ENCODE measurements around the gene GNA12.

Gene GNA12

DNA sequence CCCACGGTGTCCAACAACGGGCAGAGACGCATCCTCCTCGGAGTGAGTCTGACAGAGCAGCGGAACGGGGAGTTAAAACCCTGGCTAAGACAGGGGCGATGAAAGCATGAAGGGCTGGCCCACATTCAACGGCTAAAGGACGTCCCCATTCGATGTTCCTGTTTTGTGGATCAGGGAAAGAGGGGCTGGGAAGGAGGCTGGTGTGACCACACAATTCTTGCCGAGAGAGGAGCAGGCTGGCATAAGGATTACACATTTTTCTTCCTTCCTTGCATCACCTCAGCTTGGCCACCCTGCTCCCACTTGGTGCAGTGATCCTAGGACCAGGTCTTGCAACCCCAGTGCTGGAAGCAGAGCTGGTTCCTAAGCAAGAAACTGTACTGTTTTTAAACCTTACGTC lies 67.7 kb downstream of the GNA12 start:
- DNase-seq (ENCODE audit: low spot score), result no peak
- no peak for ATAC-seq (ENCODE audit: low read depth)
- H3K36me3 ChIP-seq (ENCODE audit: low read depth), result peaks cover 18% of the 10 kb centered on the region; the same call in 1 of the 2 replicates
- no peaks in the 10 kb centered on the region for H3K27me3 ChIP-seq (ENCODE audit: insufficient read depth, poor library complexity, severe bottlenecking)
- H3K9me3 ChIP-seq (ENCODE audit: severe bottlenecking), result no peaks in the 10 kb centered on the region
- no peak overlapping the region for H3K27ac ChIP-seq (ENCODE audit: poor library complexity, severe bottlenecking)
- no peak overlapping the region for H3K4me3 ChIP-seq (ENCODE audit: severe bottlenecking)
- no peaks in the 10 kb centered on the region for H3K4me1 ChIP-seq (ENCODE audit: insufficient read depth, poor library complexity, severe bottlenecking)
- TF ChIP-seq, protein P1, sequence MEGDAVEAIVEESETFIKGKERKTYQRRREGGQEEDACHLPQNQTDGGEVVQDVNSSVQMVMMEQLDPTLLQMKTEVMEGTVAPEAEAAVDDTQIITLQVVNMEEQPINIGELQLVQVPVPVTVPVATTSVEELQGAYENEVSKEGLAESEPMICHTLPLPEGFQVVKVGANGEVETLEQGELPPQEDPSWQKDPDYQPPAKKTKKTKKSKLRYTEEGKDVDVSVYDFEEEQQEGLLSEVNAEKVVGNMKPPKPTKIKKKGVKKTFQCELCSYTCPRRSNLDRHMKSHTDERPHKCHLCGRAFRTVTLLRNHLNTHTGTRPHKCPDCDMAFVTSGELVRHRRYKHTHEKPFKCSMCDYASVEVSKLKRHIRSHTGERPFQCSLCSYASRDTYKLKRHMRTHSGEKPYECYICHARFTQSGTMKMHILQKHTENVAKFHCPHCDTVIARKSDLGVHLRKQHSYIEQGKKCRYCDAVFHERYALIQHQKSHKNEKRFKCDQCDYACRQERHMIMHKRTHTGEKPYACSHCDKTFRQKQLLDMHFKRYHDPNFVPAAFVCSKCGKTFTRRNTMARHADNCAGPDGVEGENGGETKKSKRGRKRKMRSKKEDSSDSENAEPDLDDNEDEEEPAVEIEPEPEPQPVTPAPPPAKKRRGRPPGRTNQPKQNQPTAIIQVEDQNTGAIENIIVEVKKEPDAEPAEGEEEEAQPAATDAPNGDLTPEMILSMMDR (IDR thresholded peaks at IDR 0.05; ENCODE audit: poor library complexity, severe bottlenecking), result no peak

DNA sequence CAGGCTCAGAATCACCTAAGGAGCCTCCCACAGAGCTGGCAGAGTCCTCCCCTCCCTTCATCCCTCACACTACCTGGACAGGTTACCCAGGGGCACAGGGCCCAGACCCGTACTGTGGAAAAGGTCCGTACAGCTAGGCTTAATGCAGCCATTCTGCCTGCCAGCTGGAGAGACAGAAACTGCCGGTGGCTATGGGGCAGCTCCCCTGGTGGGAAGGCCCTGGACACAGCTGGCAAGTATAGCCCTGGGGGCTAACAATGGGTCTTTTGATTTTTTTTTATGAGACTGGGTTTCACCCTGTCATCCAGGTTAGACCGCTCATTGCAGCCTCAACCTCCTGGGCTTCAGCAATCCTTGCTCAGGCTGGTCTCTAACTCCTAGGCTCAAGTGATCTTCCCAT lies 68.3 kb downstream of the GNA12 start:
- Histone ChIP-seq H3K4me1 (ENCODE audit: insufficient read depth, poor library complexity, severe bottlenecking) (no peaks in the 10 kb centered on the region), H3K36me3 (ENCODE audit: low read depth) (peaks cover 18% of the 10 kb centered on the region; the same call in 1 of the 2 replicates), H3K27ac (ENCODE audit: poor library complexity, severe bottlenecking) (no peak overlapping the region), H3K9me3 (ENCODE audit: severe bottlenecking) (no peaks in the 10 kb centered on the region), H3K27me3 (ENCODE audit: insufficient read depth, poor library complexity, severe bottlenecking) (no peaks in the 10 kb centered on the region), H3K4me3 (ENCODE audit: severe bottlenecking) (no peak overlapping the region)
- ATAC-seq (ENCODE audit: low read depth), result no peak
- TF ChIP-seq, protein P1 (IDR thresholded peaks at IDR 0.05; ENCODE audit: poor library complexity, severe bottlenecking), result no peak
- no peak for DNase-seq (ENCODE audit: low spot score)

DNA sequence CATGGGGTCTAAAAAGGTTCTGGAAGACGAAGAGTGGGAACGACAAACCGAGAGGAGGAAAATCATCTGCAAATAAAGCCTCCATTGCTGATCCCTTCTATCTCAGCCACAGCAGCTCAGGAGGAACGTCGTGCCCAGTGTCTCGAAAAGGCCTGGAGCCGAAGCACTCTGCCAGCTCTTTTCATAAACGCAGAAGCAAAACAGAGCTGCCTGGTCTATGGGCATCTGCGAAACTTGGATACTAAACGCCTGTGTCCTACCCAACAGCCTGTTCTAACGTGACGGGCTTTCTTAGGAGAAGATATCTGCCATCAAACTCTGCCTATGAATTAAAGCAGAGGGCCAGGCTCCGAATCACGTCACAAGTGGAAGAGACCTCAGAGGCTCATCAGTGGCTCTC lies 68.7 kb downstream of the GNA12 start:
- TF ChIP-seq, protein P1 (IDR thresholded peaks at IDR 0.05; ENCODE audit: poor library complexity, severe bottlenecking), result no peak
- DNase-seq (ENCODE audit: low spot score), result no peak
- no peaks in the 10 kb centered on the region for H3K27me3 ChIP-seq (ENCODE audit: insufficient read depth, poor library complexity, severe bottlenecking)
- no peaks in the 10 kb centered on the region for H3K4me1 ChIP-seq (ENCODE audit: insufficient read depth, poor library complexity, severe bottlenecking)
- no peak for ATAC-seq (ENCODE audit: low read depth)
- H3K4me3 ChIP-seq (ENCODE audit: severe bottlenecking), result no peak overlapping the region
- no peaks in the 10 kb centered on the region for H3K9me3 ChIP-seq (ENCODE audit: severe bottlenecking)
- H3K27ac ChIP-seq (ENCODE audit: poor library complexity, severe bottlenecking), result no peak overlapping the region
- H3K36me3 ChIP-seq (ENCODE audit: low read depth), result peaks cover 17% of the 10 kb centered on the region; the same call in 1 of the 2 replicates

DNA sequence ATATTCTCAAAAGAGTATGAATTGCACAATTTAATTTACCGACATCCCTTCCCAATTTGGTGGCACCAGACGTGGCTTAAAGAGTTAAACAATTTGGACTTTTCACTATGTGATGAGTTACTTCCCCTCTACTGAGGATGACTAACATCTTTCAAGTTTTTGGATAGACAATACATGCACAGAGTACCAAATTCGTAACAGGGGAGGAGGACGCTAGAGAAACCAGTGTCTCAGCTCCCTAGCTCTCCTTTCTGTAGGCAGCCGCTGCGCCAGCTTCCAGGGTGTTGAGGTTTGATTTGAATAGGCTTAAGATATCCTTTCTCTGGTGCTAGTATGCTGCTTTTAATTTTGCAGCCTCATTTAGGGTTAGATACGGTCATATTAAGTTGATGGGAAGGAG lies 69.2 kb downstream of the GNA12 start:
- H3K27me3 ChIP-seq (ENCODE audit: insufficient read depth, poor library complexity, severe bottlenecking), result no peaks in the 10 kb centered on the region
- H3K4me3 ChIP-seq (ENCODE audit: severe bottlenecking), result no peak overlapping the region
- DNase-seq (ENCODE audit: low spot score) (no peak), ATAC-seq (ENCODE audit: low read depth) (no peak)
- peaks cover 15% of the 10 kb centered on the region; the same call in 1 of the 2 replicates for H3K36me3 ChIP-seq (ENCODE audit: low read depth)
- H3K27ac ChIP-seq (ENCODE audit: poor library complexity, severe bottlenecking), result no peak overlapping the region
- no peaks in the 10 kb centered on the region for H3K4me1 ChIP-seq (ENCODE audit: insufficient read depth, poor library complexity, severe bottlenecking)
- no peaks in the 10 kb centered on the region for H3K9me3 ChIP-seq (ENCODE audit: severe bottlenecking)
- TF ChIP-seq, protein P1 (IDR thresholded peaks at IDR 0.05; ENCODE audit: poor library complexity, severe bottlenecking), result no peak

DNA sequence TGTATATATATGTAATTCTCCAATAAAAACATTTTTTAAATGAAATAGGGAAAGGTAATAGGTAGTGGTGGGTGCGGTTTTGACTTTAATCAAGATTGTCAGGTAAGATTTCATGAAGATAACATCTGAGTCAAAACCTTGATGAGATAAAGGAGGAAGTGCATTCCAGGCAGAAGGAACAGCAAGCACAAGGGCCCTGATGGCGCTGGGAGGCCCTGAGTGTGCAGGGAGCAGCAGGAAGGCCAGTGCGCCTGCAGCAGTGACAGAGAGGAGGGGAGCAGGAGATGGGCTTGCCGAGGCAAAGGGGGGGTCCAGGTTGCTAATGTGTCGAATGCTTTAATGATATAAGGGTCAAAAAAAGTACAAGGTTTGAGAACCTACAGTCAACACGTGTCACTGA lies 69.8 kb downstream of the GNA12 start:
- DNase-seq (ENCODE audit: low spot score), result no peak
- no peak overlapping the region for H3K27ac ChIP-seq (ENCODE audit: poor library complexity, severe bottlenecking)
- H3K36me3 ChIP-seq (ENCODE audit: low read depth), result peaks cover 16% of the 10 kb centered on the region
- TF ChIP-seq, protein P1 (IDR thresholded peaks at IDR 0.05; ENCODE audit: poor library complexity, severe bottlenecking), result no peak
- no peaks in the 10 kb centered on the region for H3K27me3 ChIP-seq (ENCODE audit: insufficient read depth, poor library complexity, severe bottlenecking)
- H3K9me3 ChIP-seq (ENCODE audit: severe bottlenecking), result no peaks in the 10 kb centered on the region
- no peak for ATAC-seq (ENCODE audit: low read depth)
- no peak overlapping the region for H3K4me3 ChIP-seq (ENCODE audit: severe bottlenecking)
- H3K4me1 ChIP-seq (ENCODE audit: insufficient read depth, poor library complexity, severe bottlenecking), result no peaks in the 10 kb centered on the region

Measured in RWPE2 (cell line).